Spleen (tissue), 7 donors: Measurements from ENCODE around the gene NLGN1.

Experiments
- CTCF ChIP-seq, 11 experiments: fragments of 200-600 bp in 7 of 11; fragments of 450-650 bp in 4 of 11; sonication (generic) in 4 of 11; IDR thresholded peaks in 8 of 11; conservative IDR thresholded peaks in 3 of 11; 1 replicate in 7 of 11; 2 replicates in 4 of 11; pipeline versions ENCODE4 v1.4.0 to v1.8.0; 2016 to 2021; ENCODE audit warnings: antibody characterized with exemption in 11 of 11, inconsistent platforms in 4 of 11, mild to moderate bottlenecking in 1 of 11
- POLR2A ChIP-seq, 3 donors: fragments of 450-650 bp; IDR thresholded peaks; one replicate each; pipeline ENCODE4 v1.5.1; 2017; ENCODE audit warnings: antibody characterized with exemption in 3 of 3, mild to moderate bottlenecking in 1 of 3
- POLR2AphosphoS5 ChIP-seq, 3 donors: sonication (generic); formaldehyde crosslinking; IDR thresholded peaks; one replicate each; pipeline ENCODE4 v1.5.1; 2017; ENCODE audit warnings: antibody characterized with exemption in 3 of 3
- donor health status: DM: no; HTN: no; CAD: no; lungs with moderate emphysema.
- donor health status: DM: no; HTN: no; CAD: no.
- donor health status: DM: no; HTN: no; CAD: no.

- TF ChIP-seq POLR2A (IDR thresholded peaks at IDR 0.05): no peak
- TF ChIP-seq CTCF (IDR thresholded peaks at IDR 0.05 in 8 of 11, conservative IDR thresholded peaks at IDR 0.05 in 3 of 11): no peak
- no peak for TF ChIP-seq POLR2AphosphoS5 (IDR thresholded peaks at IDR 0.05)
Observed at GRCh38 chr3:174098746-174099145, 701.2 kb downstream of the NLGN1 start.
